SK-N-SH (cell line): ENCODE measurements around the gene SCRN1. TPM values are rescaled to one million over a fixed set of nuclear protein-coding genes. Genes with fewer than 3 reads are reported as not detected.

Source experiments
- CTCF ChIA-PET: fragments of 300-600, 350-600 bp; formaldehyde crosslinking; extraction: SDS; loops from one replicate; lab custom pipeline; 2021; lab: Yijun Ruan, JAX
- POLR2A ChIA-PET: fragments of 350-600 bp; sonication (Branson Sonifier 250); formaldehyde crosslinking; extraction: SDS; loops from one replicate; lab custom pipeline; 2020; ENCODE audit warnings: antibody characterized with exemption, inconsistent platforms; lab: Yijun Ruan, JAX
- DNase-seq: peaks from one replicate; pipeline ENCODE4 v3.0.0; 2012
- H2AFZ ChIP-seq: fragments of 200-600 bp; sonication (generic); 2 replicates; pipeline ENCODE4 v1.8.1; 2016; ENCODE audit warnings: antibody characterized with exemption, mild to moderate bottlenecking, low read depth
- H3F3A ChIP-seq: fragments of 200-600 bp; sonication (generic); replicated peaks from 2 replicates; pipeline ENCODE3; 2016; ENCODE audit warnings: antibody characterized with exemption, mild to moderate bottlenecking; ENCODE audit not compliant: insufficient read depth
- H3K27ac ChIP-seq, 2 experiments: fragments of 200-500 bp in 1 of 2; fragments of 200-600 bp in 1 of 2; sonication (Bioruptor generic) in 1 of 2; sonication (generic), shearing (Covaris generic) in 1 of 2; 2 replicates each; pipeline versions ENCODE4 v1.5.1 to v1.6.1; 2014 to 2016; ENCODE audit warnings: low read depth in 2 of 2, inconsistent platforms in 1 of 2, low read length in 1 of 2, mild to moderate bottlenecking in 1 of 2, mixed read lengths in 1 of 2
- H3K27me3 ChIP-seq: fragments of 200-600 bp; sonication (generic), shearing (Covaris generic); 2 replicates; pipeline ENCODE4 v1.6.1; 2016; ENCODE audit warnings: mixed run types; ENCODE audit not compliant: insufficient read depth
- H3K36me3 ChIP-seq, 2 experiments: fragments of 200-500 bp in 1 of 2; fragments of 200-600 bp in 1 of 2; sonication (Bioruptor generic) in 1 of 2; sonication (generic) in 1 of 2; replicated peaks in 1 of 2; 2 replicates each; pipeline versions ENCODE3 to v1.5.1; 2014 to 2016; ENCODE audit warnings: low read length in 1 of 2, mild to moderate bottlenecking in 1 of 2; ENCODE audit not compliant: insufficient read depth in 2 of 2, control insufficient read depth in 1 of 2
- H3K4me1 ChIP-seq, 2 experiments: fragments of 200-500 bp in 1 of 2; fragments of 200-600 bp in 1 of 2; sonication (Bioruptor generic) in 1 of 2; sonication (generic), shearing (Covaris generic) in 1 of 2; 2 replicates each; pipeline versions ENCODE4 v1.5.1 to v1.6.1; 2014 to 2016; ENCODE audit warnings: low read depth in 1 of 2, low read length in 1 of 2, mixed run types in 1 of 2; ENCODE audit not compliant: insufficient read depth in 2 of 2, control insufficient read depth in 1 of 2
- H3K4me2 ChIP-seq: fragments of 200-600 bp; sonication (generic), shearing (Covaris generic); 2 replicates; pipeline ENCODE4 v1.6.1; 2017; ENCODE audit warnings: mixed run types
- H3K4me3 ChIP-seq, 2 experiments: fragments of 200-500 bp in 1 of 2; fragments of 200-600 bp in 1 of 2; sonication (Bioruptor generic) in 1 of 2; sonication (generic), shearing (Covaris generic) in 1 of 2; 2 replicates each; pipeline versions ENCODE4 v1.5.1 to v1.8.1; 2014 to 2016; ENCODE audit warnings: low read depth in 2 of 2, inconsistent platforms in 1 of 2, low read length in 1 of 2, mild to moderate bottlenecking in 1 of 2, mixed read lengths in 1 of 2, moderate library complexity in 1 of 2
- H3K79me2 ChIP-seq: fragments of 200-600 bp; sonication (generic); 2 replicates; pipeline ENCODE4 v1.8.1; 2017; ENCODE audit warnings: mild to moderate bottlenecking; ENCODE audit not compliant: insufficient read depth
- H3K9ac ChIP-seq: fragments of 200-600 bp; sonication (generic); 2 replicates; pipeline ENCODE4 v1.6.1; 2017; ENCODE audit warnings: mixed run types
- H3K9me2 ChIP-seq: fragments of 200-600 bp; sonication (generic); 2 replicates; pipeline ENCODE4 v1.6.1; 2017; ENCODE audit warnings: mixed run types
- H3K9me3 ChIP-seq: fragments of 200-600 bp; sonication (generic); 2 replicates; pipeline ENCODE4 v1.6.1; 2017; ENCODE audit warnings: mixed run types, mild to moderate bottlenecking, moderate library complexity
- H4K20me1 ChIP-seq: fragments of 200-600 bp; sonication (generic); 2 replicates; pipeline ENCODE4 v1.6.1; 2017; ENCODE audit warnings: mild to moderate bottlenecking, mixed run types; ENCODE audit not compliant: insufficient read depth
- FOSL2 ChIP-seq: IDR thresholded peaks from 2 replicates; pipeline ENCODE4 v1.4.0; 2012; ENCODE audit warnings: low read depth, mild to moderate bottlenecking, moderate library complexity, borderline replicate concordance
- FOXJ3 ChIP-seq: sonication (generic); formaldehyde crosslinking; IDR thresholded peaks from 2 replicates; pipeline ENCODE4 v1.5.1; 2020; ENCODE audit warnings: mild to moderate bottlenecking, missing genetic modification reagents
- GATA2 ChIP-seq: sonication (generic); formaldehyde crosslinking; IDR thresholded peaks from 2 replicates; pipeline ENCODE4 v1.5.0; 2020; ENCODE audit warnings: mild to moderate bottlenecking, missing genetic modification reagents
- JUND ChIP-seq: IDR thresholded peaks from 2 replicates; pipeline ENCODE4 v1.4.0; 2012
- MXI1 ChIP-seq: IDR thresholded peaks from 2 replicates; pipeline ENCODE4 v1.6.1; 2012; ENCODE audit warnings: mild to moderate bottlenecking, low read depth, low read length, improper control_type of control experiment
- NFIC ChIP-seq: IDR thresholded peaks from 2 replicates; pipeline ENCODE4 v1.4.0; 2012; ENCODE audit warnings: borderline replicate concordance
- NRF1 ChIP-seq: IDR thresholded peaks from 2 replicates; pipeline ENCODE4 v1.6.1; 2012; ENCODE audit warnings: low read depth, mild to moderate bottlenecking, low read length
- POLR2AphosphoS5 ChIP-seq: IDR thresholded peaks from 2 replicates; pipeline ENCODE4 v1.6.1; 2012; ENCODE audit warnings: low read depth, low read length
- RCOR1 ChIP-seq: fragments of 150-350 bp; IDR thresholded peaks from 2 replicates; pipeline ENCODE4 v1.6.1; 2017; ENCODE audit warnings: antibody characterized with exemption, low read length
- SMC3 ChIP-seq: IDR thresholded peaks from 2 replicates; pipeline ENCODE4 v1.6.1; 2012; ENCODE audit warnings: low read depth, low read length, improper control_type of control experiment
- TAF1 ChIP-seq: IDR thresholded peaks from 2 replicates; pipeline ENCODE4 v1.6.1; 2012; ENCODE audit warnings: low read depth, mild to moderate bottlenecking, low read length, moderate library complexity, borderline replicate concordance
- YY1 ChIP-seq: IDR thresholded peaks from 2 replicates; pipeline ENCODE4 v1.4.0; 2012; ENCODE audit warnings: low read depth, mild to moderate bottlenecking
- WGBS: methylation state at CpG from one replicate; pipeline ENCODE4 v1.1.6; 2017; ENCODE audit warnings: low lambda C conversion rate; 5-methylcytosine and 5-hydroxymethylcytosine counted together
- polyA plus RNA-seq, 3 experiments: library from polyadenylated mRNA; depleted of rRNA; stranded (reverse); fragments of >200 nt; gene quantifications; 2 replicates each; pipeline ENCODE4 v1.2.3, GENCODE V29; 2012
- TF ChIP-seq, protein P1 (sequence below): fragments of 150-350 bp; IDR thresholded peaks from 2 replicates; pipeline ENCODE4 v1.6.1; 2016; ENCODE audit warnings: mild to moderate bottlenecking, low read depth, low read length
- TF ChIP-seq, protein P2 (sequence below): fragments of 150-350 bp; IDR thresholded peaks from 2 replicates; pipeline ENCODE4 v1.6.1; 2017; ENCODE audit warnings: antibody characterized with exemption, low read length, low read depth, borderline replicate concordance
- TF ChIP-seq, protein P3 (sequence below): IDR thresholded peaks from 2 replicates; pipeline ENCODE4; 2012
- TF ChIP-seq, protein P4 (sequence below): fragments of 200-600 bp; sonication (generic); IDR thresholded peaks from 2 replicates; pipeline ENCODE4 v1.6.1; 2017; ENCODE audit warnings: antibody characterized with exemption, mild to moderate bottlenecking, moderate library complexity

SCRN1 gene
- polyA plus RNA-seq, 1 of the 3 experiments (the other 2 are of a cell fraction) = 64.3 TPM

DNA sequence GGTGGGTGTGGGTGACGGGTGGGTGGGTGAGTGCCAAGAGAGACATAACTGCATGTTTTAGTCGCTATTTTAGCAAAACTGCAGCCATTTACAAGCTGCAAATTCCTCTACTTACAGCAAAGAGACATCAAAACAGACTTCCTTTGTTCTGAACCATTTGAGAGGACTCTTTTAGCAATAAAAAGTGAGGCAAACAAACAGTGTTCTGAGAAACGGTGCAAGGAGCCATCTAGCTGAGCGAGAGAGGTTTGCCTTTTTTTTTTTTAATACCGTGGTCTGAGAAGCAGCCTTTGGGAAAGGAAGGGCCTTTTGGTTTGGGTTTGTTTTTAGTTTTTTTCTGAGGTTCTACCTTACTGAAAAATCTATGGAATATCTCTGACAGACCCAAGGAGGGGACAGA is 62.9 kb downstream of the SCRN1 start:
- no peak overlapping the region for H3K4me3 ChIP-seq
- no peak overlapping the region for H3K9ac ChIP-seq
- ChIA-PET POLR2A (no interaction called here), CTCF (interaction anchor here (1.4 to 19.0 kb wide), 5 partner anchors 10 to 148 kb away, joined by 3 to 365 read pairs (median 7); no protein-coding TSS in a partner anchor)
- H3K9me3 ChIP-seq = no peaks in the 10 kb centered on the region
- 81% methylated on average over 5 of the region's 5 CpGs for WGBS
- no peaks in the 10 kb centered on the region for H3K27me3 ChIP-seq
- peaks cover 23 to 84% of the 10 kb centered on the region in 2 experiments for H3K36me3 ChIP-seq
- H3K27ac ChIP-seq = no peak overlapping the region
- H2AFZ ChIP-seq = no peak overlapping the region
- no peaks in the 10 kb centered on the region for H3K4me1 ChIP-seq
- H3F3A ChIP-seq = peaks cover 7% of the 10 kb centered on the region
- H3K79me2 ChIP-seq = no peaks in the 10 kb centered on the region
- H3K9me2 ChIP-seq = no peaks in the 10 kb centered on the region
- no peaks in the 10 kb centered on the region for H4K20me1 ChIP-seq
- no peak for DNase-seq
- TF ChIP-seq, protein P1, sequence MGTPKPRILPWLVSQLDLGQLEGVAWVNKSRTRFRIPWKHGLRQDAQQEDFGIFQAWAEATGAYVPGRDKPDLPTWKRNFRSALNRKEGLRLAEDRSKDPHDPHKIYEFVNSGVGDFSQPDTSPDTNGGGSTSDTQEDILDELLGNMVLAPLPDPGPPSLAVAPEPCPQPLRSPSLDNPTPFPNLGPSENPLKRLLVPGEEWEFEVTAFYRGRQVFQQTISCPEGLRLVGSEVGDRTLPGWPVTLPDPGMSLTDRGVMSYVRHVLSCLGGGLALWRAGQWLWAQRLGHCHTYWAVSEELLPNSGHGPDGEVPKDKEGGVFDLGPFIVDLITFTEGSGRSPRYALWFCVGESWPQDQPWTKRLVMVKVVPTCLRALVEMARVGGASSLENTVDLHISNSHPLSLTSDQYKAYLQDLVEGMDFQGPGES = no peak
- no peak for TF ChIP-seq JUND
- no peak for TF ChIP-seq GATA2 (CRISPR knock-in tag)
- no peak for TF ChIP-seq POLR2AphosphoS5
- no peak for TF ChIP-seq TAF1
- TF ChIP-seq, protein P2, sequence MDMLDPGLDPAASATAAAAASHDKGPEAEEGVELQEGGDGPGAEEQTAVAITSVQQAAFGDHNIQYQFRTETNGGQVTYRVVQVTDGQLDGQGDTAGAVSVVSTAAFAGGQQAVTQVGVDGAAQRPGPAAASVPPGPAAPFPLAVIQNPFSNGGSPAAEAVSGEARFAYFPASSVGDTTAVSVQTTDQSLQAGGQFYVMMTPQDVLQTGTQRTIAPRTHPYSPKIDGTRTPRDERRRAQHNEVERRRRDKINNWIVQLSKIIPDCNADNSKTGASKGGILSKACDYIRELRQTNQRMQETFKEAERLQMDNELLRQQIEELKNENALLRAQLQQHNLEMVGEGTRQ = no peak
- no peak for TF ChIP-seq RCOR1
- TF ChIP-seq, protein P3, sequence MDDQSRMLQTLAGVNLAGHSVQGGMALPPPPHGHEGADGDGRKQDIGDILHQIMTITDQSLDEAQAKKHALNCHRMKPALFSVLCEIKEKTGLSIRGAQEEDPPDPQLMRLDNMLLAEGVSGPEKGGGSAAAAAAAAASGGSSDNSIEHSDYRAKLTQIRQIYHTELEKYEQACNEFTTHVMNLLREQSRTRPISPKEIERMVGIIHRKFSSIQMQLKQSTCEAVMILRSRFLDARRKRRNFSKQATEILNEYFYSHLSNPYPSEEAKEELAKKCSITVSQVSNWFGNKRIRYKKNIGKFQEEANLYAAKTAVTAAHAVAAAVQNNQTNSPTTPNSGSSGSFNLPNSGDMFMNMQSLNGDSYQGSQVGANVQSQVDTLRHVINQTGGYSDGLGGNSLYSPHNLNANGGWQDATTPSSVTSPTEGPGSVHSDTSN = no peak
- TF ChIP-seq MXI1 = no peak
- TF ChIP-seq, protein P4, sequence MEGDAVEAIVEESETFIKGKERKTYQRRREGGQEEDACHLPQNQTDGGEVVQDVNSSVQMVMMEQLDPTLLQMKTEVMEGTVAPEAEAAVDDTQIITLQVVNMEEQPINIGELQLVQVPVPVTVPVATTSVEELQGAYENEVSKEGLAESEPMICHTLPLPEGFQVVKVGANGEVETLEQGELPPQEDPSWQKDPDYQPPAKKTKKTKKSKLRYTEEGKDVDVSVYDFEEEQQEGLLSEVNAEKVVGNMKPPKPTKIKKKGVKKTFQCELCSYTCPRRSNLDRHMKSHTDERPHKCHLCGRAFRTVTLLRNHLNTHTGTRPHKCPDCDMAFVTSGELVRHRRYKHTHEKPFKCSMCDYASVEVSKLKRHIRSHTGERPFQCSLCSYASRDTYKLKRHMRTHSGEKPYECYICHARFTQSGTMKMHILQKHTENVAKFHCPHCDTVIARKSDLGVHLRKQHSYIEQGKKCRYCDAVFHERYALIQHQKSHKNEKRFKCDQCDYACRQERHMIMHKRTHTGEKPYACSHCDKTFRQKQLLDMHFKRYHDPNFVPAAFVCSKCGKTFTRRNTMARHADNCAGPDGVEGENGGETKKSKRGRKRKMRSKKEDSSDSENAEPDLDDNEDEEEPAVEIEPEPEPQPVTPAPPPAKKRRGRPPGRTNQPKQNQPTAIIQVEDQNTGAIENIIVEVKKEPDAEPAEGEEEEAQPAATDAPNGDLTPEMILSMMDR = no peak
- no peak for TF ChIP-seq YY1
- TF ChIP-seq NFIC = no peak
- TF ChIP-seq FOXJ3 (CRISPR knock-in tag) = no peak
- no peak for TF ChIP-seq SMC3
- TF ChIP-seq FOSL2 = no peak
- TF ChIP-seq NRF1 = no peak
- H3K4me2 ChIP-seq = no peak overlapping the region
